Mononuclear cell (primary cell): ENCODE measurements around the gene PRKD1. TPM values are rescaled to one million over a fixed set of nuclear protein-coding genes. Genes with fewer than 3 reads are reported as not detected.
"Not testable (repeated sequence)": the region's sequence is repeated elsewhere in the genome, so short reads cannot be mapped to it uniquely, and the experiment has no call there.

Experiments
- H3K27me3 ChIP-seq: 2 replicates; pipeline ENCODE4 v1.6.0; 2011; ENCODE audit warnings: low read length, control low read depth; ENCODE audit not compliant: insufficient read depth
- H3K4me1 ChIP-seq: 2 replicates; pipeline ENCODE4 v1.5.1; 2011; ENCODE audit warnings: mild to moderate bottlenecking, low read length, control low read depth; ENCODE audit not compliant: insufficient read depth
- H3K4me3 ChIP-seq: 2 replicates; pipeline ENCODE4 v1.5.1; 2011; ENCODE audit warnings: mild to moderate bottlenecking, low read length, moderate library complexity
- H3K9me3 ChIP-seq: 2 replicates; pipeline ENCODE4 v1.5.1; 2011; ENCODE audit warnings: low read depth, mild to moderate bottlenecking, control low read depth, low read length
- total RNA-seq: library from RNA; depleted of rRNA; stranded (reverse); fragments of >200 nt; gene quantifications from one replicate; pipeline ENCODE4 v1.2.3, GENCODE V29; 2012

PRKD1 gene
- total RNA-seq, 1 donor = not detected

GRCh38 chr14:29865299-29865698 lies 62.3 kb downstream of the PRKD1 start:
- Histone ChIP-seq H3K4me3 (no peak overlapping the region), H3K9me3 (no peaks in the 10 kb centered on the region), H3K4me1 (no peaks in the 10 kb centered on the region), H3K27me3 (no peaks in the 10 kb centered on the region)

GRCh38 chr14:29861996-29862395 lies 65.7 kb downstream of the PRKD1 start:
- Histone ChIP-seq H3K4me3 (no peak overlapping the region), H3K9me3 (no peaks in the 10 kb centered on the region), H3K27me3 (no peaks in the 10 kb centered on the region), H3K4me1 (no peaks in the 10 kb centered on the region)

- Histone ChIP-seq H3K4me1 (no peaks in the 10 kb centered on the region), H3K9me3 (no peaks in the 10 kb centered on the region), H3K4me3 (no peak overlapping the region), H3K27me3 (no peaks in the 10 kb centered on the region)
Observed at GRCh38 chr14:29858299-29858698, 69.3 kb downstream of the PRKD1 start.

- Histone ChIP-seq H3K27me3 (no peaks in the 10 kb centered on the region), H3K9me3 (no peaks in the 10 kb centered on the region), H3K4me3 (no peak overlapping the region), H3K4me1 (no peaks in the 10 kb centered on the region)
Observed at GRCh38 chr14:29857551-29857950, 70.1 kb downstream of the PRKD1 start.

GRCh38 chr14:29856516-29856915 lies 71.1 kb downstream of the PRKD1 start:
- H3K4me3 ChIP-seq = no peak overlapping the region
- H3K4me1 ChIP-seq = no peaks in the 10 kb centered on the region
- no peaks in the 10 kb centered on the region for H3K27me3 ChIP-seq
- H3K9me3 ChIP-seq = peaks cover 2% of the 10 kb centered on the region

- peaks cover 10% of the 10 kb centered on the region for H3K9me3 ChIP-seq
- H3K27me3 ChIP-seq, H3K4me1 ChIP-seq, H3K4me3 ChIP-seq: not testable (repeated sequence)
Observed at GRCh38 chr14:29853691-29854090, 74.0 kb downstream of the PRKD1 start.

- no peaks in the 10 kb centered on the region for H3K4me1 ChIP-seq
- H3K4me3 ChIP-seq = no peak overlapping the region
- peaks cover 11% of the 10 kb centered on the region for H3K9me3 ChIP-seq
- no peaks in the 10 kb centered on the region for H3K27me3 ChIP-seq
Observed at GRCh38 chr14:29853272-29853671, 74.4 kb downstream of the PRKD1 start.

GRCh38 chr14:29851397-29851796 lies 76.2 kb downstream of the PRKD1 start:
- no peak overlapping the region for H3K4me3 ChIP-seq
- no peaks in the 10 kb centered on the region for H3K27me3 ChIP-seq
- H3K4me1 ChIP-seq = no peaks in the 10 kb centered on the region
- H3K9me3 ChIP-seq = peaks cover 14% of the 10 kb centered on the region

GRCh38 chr14:29847056-29847380 lies 80.6 kb downstream of the PRKD1 start:
- Histone ChIP-seq H3K4me3 (no peak overlapping the region), H3K27me3 (no peaks in the 10 kb centered on the region), H3K9me3 (peaks cover 14% of the 10 kb centered on the region), H3K4me1 (no peaks in the 10 kb centered on the region)

- Histone ChIP-seq H3K27me3 (no peaks in the 10 kb centered on the region), H3K9me3 (peaks cover 12% of the 10 kb centered on the region), H3K4me3 (no peak overlapping the region)
Observed at GRCh38 chr14:29846339-29847055, 81.2 kb downstream of the PRKD1 start.

GRCh38 chr14:29843981-29844380 lies 83.7 kb downstream of the PRKD1 start:
- Histone ChIP-seq H3K4me3 (no peak overlapping the region), H3K9me3 (peaks cover 14% of the 10 kb centered on the region), H3K27me3 (no peaks in the 10 kb centered on the region), H3K4me1 (no peaks in the 10 kb centered on the region)

More at GRCh38 chr14:29846339-29847055, 81.2 kb downstream of the PRKD1 start:
- H3K4me1 ChIP-seq = no peaks in the 10 kb centered on the region

- Histone ChIP-seq H3K9me3 (peaks cover 14% of the 10 kb centered on the region), H3K4me3 (no peak overlapping the region), H3K4me1 (no peaks in the 10 kb centered on the region), H3K27me3 (no peaks in the 10 kb centered on the region)
Observed at GRCh38 chr14:29842228-29842627, 85.4 kb downstream of the PRKD1 start.

GRCh38 chr14:29840369-29840892 lies 87.2 kb downstream of the PRKD1 start:
- H3K27me3 ChIP-seq = not testable (repeated sequence)

GRCh38 chr14:29839691-29840090 lies 88.0 kb downstream of the PRKD1 start:
- not testable (repeated sequence) for H3K27me3 ChIP-seq, H3K4me1 ChIP-seq, H3K4me3 ChIP-seq
- H3K9me3 ChIP-seq = peaks cover 19% of the 10 kb centered on the region

More at GRCh38 chr14:29840369-29840892, 87.2 kb downstream of the PRKD1 start:
- not testable (repeated sequence) for H3K4me3 ChIP-seq, H3K4me1 ChIP-seq
- peaks cover 14% of the 10 kb centered on the region for H3K9me3 ChIP-seq

GRCh38 chr14:29838752-29839151 lies 88.9 kb downstream of the PRKD1 start:
- H3K9me3 ChIP-seq = peaks cover 19% of the 10 kb centered on the region
- H3K4me3 ChIP-seq = no peak overlapping the region
- H3K27me3 ChIP-seq = no peaks in the 10 kb centered on the region
- H3K4me1 ChIP-seq = no peaks in the 10 kb centered on the region

GRCh38 chr14:29836395-29836794 lies 91.3 kb downstream of the PRKD1 start:
- no peak overlapping the region for H3K4me3 ChIP-seq

More at GRCh38 chr14:29836395-29836794, 91.3 kb downstream of the PRKD1 start:
- no peaks in the 10 kb centered on the region for H3K27me3 ChIP-seq
- H3K9me3 ChIP-seq = peaks cover 23% of the 10 kb centered on the region
- H3K4me1 ChIP-seq = no peaks in the 10 kb centered on the region
